A673 (cell line): ENCODE measurements around the gene PACRG. TPM values are rescaled to one million over a fixed set of nuclear protein-coding genes. Genes with fewer than 3 reads are reported as not detected.

Source experiments
- BruUV-seq: library from RNA; stranded (reverse); fragments of 400-500 nt; replicated peaks from 2 replicates; lab custom pipeline; 2021; lab: Mats Ljungman, UMichigan
- CTCF ChIA-PET: fragments of 300-600 bp; sonication (Branson Sonifier 250); formaldehyde crosslinking; loops from one replicate; lab custom pipeline; 2022; ENCODE audit warnings: antibody characterized with exemption; lab: Charles Lee
- POLR2A ChIA-PET: fragments of 300-600 bp; sonication (Branson Sonifier 250); formaldehyde crosslinking; loops from one replicate; lab custom pipeline; 2022; ENCODE audit warnings: antibody characterized with exemption; ENCODE audit not compliant: low non-redundant PET; lab: Charles Lee
- DNase-seq: peaks from one replicate; pipeline ENCODE4 v3.0.0-alpha.2; 2015; ENCODE audit warnings: low spot score
- H3K27ac ChIP-seq: fragments of 200-600 bp; sonication (generic); 2 replicates; pipeline ENCODE4 v1.5.1; 2016; ENCODE audit warnings: mixed run types, low read depth, mild to moderate bottlenecking, mixed read lengths, antibody characterized with exemption, low read length; ENCODE audit not compliant: poor library complexity, severe bottlenecking
- H3K27me3 ChIP-seq: fragments of 200-600 bp; sonication (generic); replicated peaks from 2 replicates; pipeline ENCODE4 v1.6.1; 2017; ENCODE audit warnings: mixed run types, low read depth, mild to moderate bottlenecking, mixed read lengths, antibody characterized with exemption, low read length; ENCODE audit not compliant: insufficient read depth, poor library complexity
- H3K36me3 ChIP-seq: fragments of 200-600 bp; sonication (generic); 2 replicates; pipeline ENCODE4 v1.6.1; 2016; ENCODE audit warnings: mixed run types, mild to moderate bottlenecking, mixed read lengths, antibody characterized with exemption, low read length; ENCODE audit not compliant: insufficient read depth, poor library complexity, severe bottlenecking
- H3K4me1 ChIP-seq: fragments of 200-600 bp; sonication (generic); 2 replicates; pipeline ENCODE4 v1.6.1; 2017; ENCODE audit warnings: mixed run types, mild to moderate bottlenecking, mixed read lengths, antibody characterized with exemption, low read length; ENCODE audit not compliant: insufficient read depth, poor library complexity, severe bottlenecking
- H3K4me3 ChIP-seq: fragments of 200-600 bp; sonication (generic); 2 replicates; pipeline ENCODE4 v1.5.1; 2016; ENCODE audit warnings: low read depth, mixed run types, mild to moderate bottlenecking, mixed read lengths, low read length; ENCODE audit not compliant: poor library complexity, severe bottlenecking
- H3K9me3 ChIP-seq: fragments of 200-600 bp; sonication (generic); 2 replicates; pipeline ENCODE4 v1.6.1; 2016; ENCODE audit warnings: mixed run types, low read depth, mild to moderate bottlenecking, mixed read lengths, antibody characterized with exemption, low read length; ENCODE audit not compliant: poor library complexity, severe bottlenecking
- CTCF ChIP-seq: fragments of 300-800, 200-600 bp; sonication (generic); conservative IDR thresholded peaks from 2 replicates; pipeline ENCODE4 v1.5.1; 2017; ENCODE audit warnings: low read depth, mild to moderate bottlenecking, antibody characterized with exemption, low read length, moderate library complexity, mixed read lengths
- EZH2 ChIP-seq: fragments of 200-600 bp; sonication (generic); IDR thresholded peaks from 2 replicates; pipeline ENCODE4 v1.6.1; 2017; ENCODE audit warnings: borderline replicate concordance, low read depth, mild to moderate bottlenecking, mixed read lengths, antibody characterized with exemption, low read length; ENCODE audit not compliant: poor library complexity, severe bottlenecking
- intact Hi-C: fragments of 100-400 bp; cut with micrococcal nuclease; formaldehyde crosslinking; loops from one replicate; pipeline ENCODE4 v1.10.0; 2022; ENCODE audit not compliant: unreplicated experiment
- total RNA-seq: library from RNA; stranded (reverse); gene quantifications from 2 replicates; pipeline ENCODE4 v1.2.3, GENCODE V29; 2021

Gene PACRG
- total RNA-seq, 1 experiment from 2014 or later, result not detected

DNA sequence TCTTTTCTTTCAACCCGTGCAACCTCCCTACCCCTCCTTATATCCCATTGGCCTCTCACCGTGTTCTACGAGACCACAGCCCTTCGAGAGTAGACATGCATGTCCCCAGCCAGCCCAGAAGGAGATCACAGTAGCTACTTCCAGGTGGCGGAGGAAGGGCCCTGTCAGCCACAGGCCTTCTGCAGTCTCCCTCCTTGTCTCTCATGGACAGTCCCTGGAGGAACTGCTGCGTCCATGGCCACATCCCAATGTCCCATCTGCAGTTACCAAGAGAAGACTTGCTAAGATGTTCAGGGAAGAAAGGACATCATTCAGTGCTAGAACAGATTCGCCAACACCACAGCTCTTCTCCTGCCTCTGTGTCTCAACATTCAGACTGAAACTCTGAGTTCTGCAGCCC is 625.2 kb downstream of the PACRG start:
- TF ChIP-seq EZH2, result no peak
- no peak for TF ChIP-seq CTCF
- no peak overlapping the region for H3K27ac ChIP-seq
- POLR2A ChIA-PET, result no interaction called here
- H3K9me3 ChIP-seq, result no peaks in the 10 kb centered on the region
- no peak for DNase-seq
- H3K4me3 ChIP-seq, result no peak overlapping the region
- no peaks in the 10 kb centered on the region for H3K27me3 ChIP-seq
- no TSS peak for BruUV-seq
- intact Hi-C loops, result no loop called here
- no peaks in the 10 kb centered on the region for H3K36me3 ChIP-seq
- CTCF ChIA-PET, result no interaction called here
- H3K4me1 ChIP-seq, result peaks cover 5% of the 10 kb centered on the region

DNA sequence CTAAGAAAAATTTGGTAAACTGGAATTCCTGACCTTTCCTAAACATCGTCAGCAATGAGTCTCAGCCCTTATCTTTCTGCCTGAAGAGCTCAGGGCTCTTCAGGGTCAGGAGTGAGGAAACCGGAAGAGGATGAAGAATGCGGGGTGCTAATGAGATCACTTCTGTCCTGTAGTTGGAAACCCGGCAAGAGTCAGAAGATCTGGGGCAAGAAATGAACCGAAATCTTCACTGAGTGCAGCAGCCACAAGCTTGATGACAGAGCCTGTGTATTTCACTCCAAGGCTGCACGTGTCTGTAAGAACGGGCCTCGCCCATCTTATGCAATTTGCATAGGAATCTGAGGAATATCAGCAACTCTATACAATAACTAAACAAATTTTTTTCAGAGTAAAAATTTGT is 626.3 kb downstream of the PACRG start:
- TF ChIP-seq EZH2 (no peak), CTCF (no peak)
- Histone ChIP-seq H3K27me3 (no peaks in the 10 kb centered on the region), H3K4me1 (peaks cover 5% of the 10 kb centered on the region), H3K9me3 (no peaks in the 10 kb centered on the region), H3K27ac (no peak overlapping the region), H3K36me3 (no peaks in the 10 kb centered on the region), H3K4me3 (no peak overlapping the region)
- no TSS peak for BruUV-seq
- POLR2A ChIA-PET, result no interaction called here
- DNase-seq, result no peak
- CTCF ChIA-PET, result interaction anchor here (0.7 kb wide), 1 partner anchor 574 kb away, joined by 4 read pairs; no protein-coding TSS in a partner anchor
- intact Hi-C loops, result no loop called here

GRCh38 chr6:163354761-163355425 is 627.1 kb downstream of the PACRG start:
- BruUV-seq, result no TSS peak
- Histone ChIP-seq H3K27me3 (no peaks in the 10 kb centered on the region), H3K9me3 (no peaks in the 10 kb centered on the region), H3K36me3 (no peaks in the 10 kb centered on the region), H3K4me3 (no peak overlapping the region), H3K27ac (no peak overlapping the region), H3K4me1 (peaks cover 5% of the 10 kb centered on the region)
- ChIA-PET CTCF (interaction anchor here (0.7 kb wide), 1 partner anchor 575 kb away, joined by 4 read pairs; no protein-coding TSS in a partner anchor), POLR2A (no interaction called here)
- no peak for DNase-seq
- TF ChIP-seq CTCF, result no peak
- no peak for TF ChIP-seq EZH2
- intact Hi-C loops, result no loop called here
